OCI-LY7 (cell line): ENCODE results near the gene MOCS1. TPM values are rescaled to one million over a fixed set of nuclear protein-coding genes. Genes with fewer than 3 reads are reported as not detected.

Source experiments
- BruUV-seq: library from RNA; stranded (reverse); fragments of 400-500 nt; replicated peaks from 2 replicates; lab custom pipeline; 2021; lab: Mats Ljungman, UMichigan
- CTCF ChIA-PET: fragments of 300-600 bp; sonication (Branson Sonifier 250); formaldehyde crosslinking; loops from one replicate; lab custom pipeline; 2022; ENCODE audit warnings: antibody characterized with exemption; ENCODE audit not compliant: unreplicated experiment; lab: Charles Lee
- POLR2A ChIA-PET: fragments of 300-600 bp; sonication (Branson Sonifier 250); formaldehyde crosslinking; loops from one replicate; lab custom pipeline; 2022; ENCODE audit warnings: antibody characterized with exemption; lab: Charles Lee
- DNase-seq: peaks from one replicate; pipeline ENCODE4 v3.0.0-alpha.2; 2015; ENCODE audit warnings: low spot score
- H2AFZ ChIP-seq: fragments of 200-600 bp; sonication (generic), shearing (Covaris generic); 2 replicates; pipeline ENCODE4 v1.6.1; 2014; ENCODE audit warnings: mild to moderate bottlenecking, antibody characterized with exemption, low read length, moderate library complexity
- H3K27ac ChIP-seq: fragments of 200-600 bp; sonication (generic); 2 replicates; pipeline ENCODE4 v1.5.1; 2014; ENCODE audit warnings: mixed run types, low read depth, mild to moderate bottlenecking, moderate library complexity, low read length, inconsistent platforms; ENCODE audit not compliant: poor library complexity, severe bottlenecking
- H3K36me3 ChIP-seq: fragments of 200-600 bp; sonication (generic); 2 replicates; pipeline ENCODE4 v1.6.1; 2014; ENCODE audit warnings: mild to moderate bottlenecking, antibody characterized with exemption, low read length, moderate library complexity, mixed read lengths; ENCODE audit not compliant: insufficient read depth
- H3K4me1 ChIP-seq: fragments of 200-600 bp; sonication (generic); 2 replicates; pipeline ENCODE4 v1.5.1; 2014; ENCODE audit warnings: mild to moderate bottlenecking, low read length; ENCODE audit not compliant: insufficient read depth, poor library complexity, severe bottlenecking
- H3K4me2 ChIP-seq: fragments of 200-600 bp; sonication (generic); 2 replicates; pipeline ENCODE4 v1.6.1; 2014; ENCODE audit warnings: mild to moderate bottlenecking, low read length
- H3K4me3 ChIP-seq: fragments of 200-600 bp; sonication (generic); 2 replicates; pipeline ENCODE4 v1.5.1; 2014; ENCODE audit warnings: mild to moderate bottlenecking, low read depth, low read length; ENCODE audit not compliant: poor library complexity, severe bottlenecking
- H3K79me2 ChIP-seq: fragments of 200-600 bp; sonication (generic); 2 replicates; pipeline ENCODE4 v1.6.1; 2016; ENCODE audit warnings: low read depth, mild to moderate bottlenecking, low read length, moderate library complexity, mixed read lengths; ENCODE audit not compliant: insufficient read depth
- H3K9me2 ChIP-seq: fragments of 200-600 bp; sonication (generic); 2 replicates; pipeline ENCODE4 v1.6.1; 2016; ENCODE audit warnings: mild to moderate bottlenecking, low read length, mixed read lengths; ENCODE audit not compliant: insufficient read depth
- H3K9me3 ChIP-seq: fragments of 200-600 bp; sonication (generic); 2 replicates; pipeline ENCODE4 v1.6.1; 2014; ENCODE audit warnings: mild to moderate bottlenecking, mixed run types, low read length, mixed read lengths
- H4K20me1 ChIP-seq: fragments of 200-600 bp; sonication (generic); 2 replicates; pipeline ENCODE4 v1.6.1; 2014; ENCODE audit warnings: mild to moderate bottlenecking, antibody characterized with exemption, low read length, moderate library complexity, mixed read lengths; ENCODE audit not compliant: insufficient read depth
- CTCF ChIP-seq: fragments of 200-600 bp; sonication (generic); conservative IDR thresholded peaks from 2 replicates; pipeline ENCODE4 v1.5.1; 2014; ENCODE audit warnings: mild to moderate bottlenecking, antibody characterized with exemption, low read length, moderate library complexity, mixed read lengths
- EZH2phosphoT487 ChIP-seq: fragments of 200-600 bp; sonication (generic); IDR thresholded peaks from 2 replicates; pipeline ENCODE4 v1.6.1; 2018; ENCODE audit warnings: low read depth, borderline replicate concordance, mild to moderate bottlenecking, mixed run types, antibody characterized with exemption, low read length, moderate library complexity, mixed read lengths
- intact Hi-C: fragments of 100-400 bp; cut with micrococcal nuclease; formaldehyde crosslinking; loops from one replicate; pipeline ENCODE4 v1.10.0; 2022; ENCODE audit not compliant: unreplicated experiment
- total RNA-seq, 2 experiments: library from RNA; depleted of rRNA in 1 of 2; stranded (reverse); fragments of >200 nt in 1 of 2; shearing (Covaris generic) in 1 of 2; gene quantifications; 2 replicates each; pipeline ENCODE4 v1.2.3, GENCODE V29; 2014 to 2022

The MOCS1 gene
- total RNA-seq, 2 experiments from 2014 or later, result not detected

GRCh38 chr6:39950125-39950720 lies 16.0 kb upstream of the MOCS1 start:
- H3K36me3 ChIP-seq, result no peaks in the 10 kb centered on the region
- H3K79me2 ChIP-seq, result no peaks in the 10 kb centered on the region
- ChIA-PET POLR2A (no interaction called here), CTCF (no interaction called here)
- no peaks in the 10 kb centered on the region for H3K4me1 ChIP-seq
- no TSS peak for BruUV-seq
- H2AFZ ChIP-seq, result no peak overlapping the region
- TF ChIP-seq EZH2phosphoT487 (no peak), CTCF (no peak)
- intact Hi-C loops, result no loop called here
- DNase-seq, result no peak
- H3K27ac ChIP-seq, result no peak overlapping the region
- H4K20me1 ChIP-seq, result no peaks in the 10 kb centered on the region
- H3K4me3 ChIP-seq, result no peak overlapping the region
- no peak overlapping the region for H3K4me2 ChIP-seq
- H3K9me2 ChIP-seq, result no peaks in the 10 kb centered on the region
- no peaks in the 10 kb centered on the region for H3K9me3 ChIP-seq

- intact Hi-C loops, result no loop called here
- no peaks in the 10 kb centered on the region for H3K36me3 ChIP-seq
- H2AFZ ChIP-seq, result no peak overlapping the region
- H3K9me2 ChIP-seq, result no peaks in the 10 kb centered on the region
- no peak for TF ChIP-seq EZH2phosphoT487
- TF ChIP-seq CTCF, result no peak
- H3K4me2 ChIP-seq, result no peak overlapping the region
- H3K9me3 ChIP-seq, result no peaks in the 10 kb centered on the region
- no peaks in the 10 kb centered on the region for H4K20me1 ChIP-seq
- POLR2A ChIA-PET, result no interaction called here
- H3K4me3 ChIP-seq, result no peak overlapping the region
- no peaks in the 10 kb centered on the region for H3K79me2 ChIP-seq
- H3K4me1 ChIP-seq, result no peaks in the 10 kb centered on the region
- DNase-seq, result no peak
- CTCF ChIA-PET, result no interaction called here
- no TSS peak for BruUV-seq
- no peak overlapping the region for H3K27ac ChIP-seq
Observed at GRCh38 chr6:39948199-39948791, 14.0 kb upstream of the MOCS1 start.

GRCh38 chr6:39947611-39948068 lies 13.4 kb upstream of the MOCS1 start:
- DNase-seq, result no peak

More at GRCh38 chr6:39947611-39948068, 13.4 kb upstream of the MOCS1 start:
- H3K4me1 ChIP-seq, result no peaks in the 10 kb centered on the region
- no peaks in the 10 kb centered on the region for H3K9me2 ChIP-seq
- H4K20me1 ChIP-seq, result no peaks in the 10 kb centered on the region
- no peaks in the 10 kb centered on the region for H3K36me3 ChIP-seq
- H3K4me2 ChIP-seq, result no peak overlapping the region
- H3K9me3 ChIP-seq, result no peaks in the 10 kb centered on the region
- intact Hi-C loops, result no loop called here
- H3K4me3 ChIP-seq, result no peak overlapping the region
- H3K79me2 ChIP-seq, result no peaks in the 10 kb centered on the region
- POLR2A ChIA-PET, result no interaction called here
- no TSS peak for BruUV-seq
- TF ChIP-seq EZH2phosphoT487 (no peak), CTCF (no peak)
- H3K27ac ChIP-seq, result no peak overlapping the region
- no peak overlapping the region for H2AFZ ChIP-seq
- CTCF ChIA-PET, result no interaction called here
